HG03139 (cell line): Measurements from ENCODE around the gene XRCC1.

Source experiments
- ATAC-seq: cut with Tn5 transposase; IDR thresholded peaks from one replicate; pipeline ENCODE4 v1.9.1; 2021; ENCODE audit not compliant: unreplicated experiment

The XRCC1 gene

GRCh38 chr19:43495082-43495481 lies 80.2 kb downstream of the XRCC1 start:
- ATAC-seq, result no peak
